ENCODE data around the gene ERV3-1.
A peak's percentile ranks its signal among the peaks of the same experiment; 100 is the strongest.
"Not testable (repeated sequence)": the region's sequence is repeated elsewhere in the genome, so short reads cannot be mapped to it uniquely, and the experiment has no call there.

The ERV3-1 gene

DNA sequence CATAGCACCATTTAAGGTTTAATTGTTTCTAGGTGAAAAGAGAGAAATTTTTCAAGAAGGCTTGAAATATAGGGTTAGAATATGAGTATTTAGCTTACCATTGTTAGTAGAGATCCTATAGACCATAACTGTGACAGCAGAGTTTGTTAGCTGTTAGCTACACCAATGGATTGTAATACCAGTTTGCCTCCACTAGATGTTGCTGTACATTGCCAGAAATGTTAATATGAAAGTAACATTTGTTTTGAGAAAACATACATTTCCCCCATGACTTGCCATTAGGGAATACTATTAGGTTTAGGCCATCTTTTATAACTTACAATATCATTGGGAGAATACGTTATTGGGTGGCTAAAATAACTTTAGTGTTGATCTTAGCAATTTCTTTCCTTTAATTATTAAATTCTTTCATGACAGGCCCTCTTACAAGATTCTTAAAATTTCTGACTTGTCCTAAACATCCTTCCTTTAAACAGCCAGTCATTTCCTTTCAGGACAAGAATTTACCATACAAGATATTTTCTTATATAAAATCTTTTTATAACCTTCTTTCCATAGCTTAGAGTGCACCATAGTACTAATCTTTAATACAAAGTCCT, 55.1 kb downstream of the ERV3-1 start:
- H3K27ac ChIP-seq = no peak overlapping the region
- TF ChIP-seq, protein P1, sequence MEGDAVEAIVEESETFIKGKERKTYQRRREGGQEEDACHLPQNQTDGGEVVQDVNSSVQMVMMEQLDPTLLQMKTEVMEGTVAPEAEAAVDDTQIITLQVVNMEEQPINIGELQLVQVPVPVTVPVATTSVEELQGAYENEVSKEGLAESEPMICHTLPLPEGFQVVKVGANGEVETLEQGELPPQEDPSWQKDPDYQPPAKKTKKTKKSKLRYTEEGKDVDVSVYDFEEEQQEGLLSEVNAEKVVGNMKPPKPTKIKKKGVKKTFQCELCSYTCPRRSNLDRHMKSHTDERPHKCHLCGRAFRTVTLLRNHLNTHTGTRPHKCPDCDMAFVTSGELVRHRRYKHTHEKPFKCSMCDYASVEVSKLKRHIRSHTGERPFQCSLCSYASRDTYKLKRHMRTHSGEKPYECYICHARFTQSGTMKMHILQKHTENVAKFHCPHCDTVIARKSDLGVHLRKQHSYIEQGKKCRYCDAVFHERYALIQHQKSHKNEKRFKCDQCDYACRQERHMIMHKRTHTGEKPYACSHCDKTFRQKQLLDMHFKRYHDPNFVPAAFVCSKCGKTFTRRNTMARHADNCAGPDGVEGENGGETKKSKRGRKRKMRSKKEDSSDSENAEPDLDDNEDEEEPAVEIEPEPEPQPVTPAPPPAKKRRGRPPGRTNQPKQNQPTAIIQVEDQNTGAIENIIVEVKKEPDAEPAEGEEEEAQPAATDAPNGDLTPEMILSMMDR (IDR thresholded peaks at IDR 0.05) = peak; percentile 81
- no peaks in the 10 kb centered on the region for H3K4me1 ChIP-seq (ENCODE audit: control insufficient read depth in 1 of 2, insufficient read depth in 1 of 2, low read depth in 1 of 2, low read length in 1 of 2)
- H3K4me3 ChIP-seq (ENCODE audit: low read depth in 1 of 2, low read length in 1 of 2) = no peak overlapping the region
- peaks cover 45% of the 10 kb centered on the region for H3K27me3 ChIP-seq
- H3K36me3 ChIP-seq = no peaks in the 10 kb centered on the region
- no peaks in the 10 kb centered on the region for H3K9me3 ChIP-seq

DNA sequence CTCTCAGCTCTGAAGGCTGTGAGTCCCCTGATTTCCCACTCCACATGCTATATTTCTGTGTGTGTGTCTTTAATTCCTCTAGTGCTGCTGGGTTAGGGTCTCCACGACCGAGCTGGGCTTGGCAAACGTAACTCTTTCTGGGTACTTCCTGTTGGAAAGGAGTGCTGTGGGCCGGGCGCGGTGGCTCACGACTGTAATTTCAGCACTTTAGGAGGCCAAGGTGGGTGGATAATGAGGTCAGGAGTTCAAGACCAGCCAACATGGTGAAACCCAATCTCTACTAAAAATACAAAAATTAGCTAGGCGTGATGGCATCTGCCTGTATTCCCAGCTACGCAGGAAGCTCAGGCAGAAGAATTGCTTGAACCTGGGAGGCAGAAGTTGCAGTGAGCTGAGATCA, 55.8 kb downstream of the ERV3-1 start:
- H3K36me3 ChIP-seq; H3K9me3 ChIP-seq; H3K4me1 ChIP-seq (ENCODE audit: control insufficient read depth in 1 of 2, insufficient read depth in 1 of 2, low read depth in 1 of 2, low read length in 1 of 2); H3K27ac ChIP-seq; H3K4me3 ChIP-seq (ENCODE audit: low read depth in 1 of 2, low read length in 1 of 2): not testable (repeated sequence)
- peaks cover 51% of the 10 kb centered on the region for H3K27me3 ChIP-seq

DNA sequence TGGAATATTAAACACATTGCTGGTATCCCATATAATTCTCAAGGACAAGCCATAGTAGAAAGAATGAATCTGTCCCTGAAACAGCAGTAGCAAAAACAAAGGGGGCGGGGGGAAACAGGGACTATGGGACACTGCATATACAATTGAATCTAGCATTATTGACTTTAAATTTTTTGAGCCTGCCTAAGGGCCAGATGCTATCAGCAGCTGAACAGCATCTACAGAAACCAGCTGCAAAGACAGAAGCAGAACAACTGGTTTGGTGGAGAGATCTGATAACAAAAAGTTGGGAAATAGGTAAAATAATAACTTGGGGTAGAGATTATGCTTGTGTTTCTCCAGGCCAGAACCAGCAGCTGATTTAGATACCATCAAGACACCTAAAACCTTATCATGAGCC, 57.7 kb downstream of the ERV3-1 start:
- not testable (repeated sequence) for H3K9me3 ChIP-seq; H3K4me3 ChIP-seq (ENCODE audit: low read depth in 1 of 2, low read length in 1 of 2); H3K36me3 ChIP-seq; H3K4me1 ChIP-seq (ENCODE audit: control insufficient read depth in 1 of 2, insufficient read depth in 1 of 2, low read depth in 1 of 2, low read length in 1 of 2); H3K27ac ChIP-seq
- peaks cover 68% of the 10 kb centered on the region for H3K27me3 ChIP-seq

DNA sequence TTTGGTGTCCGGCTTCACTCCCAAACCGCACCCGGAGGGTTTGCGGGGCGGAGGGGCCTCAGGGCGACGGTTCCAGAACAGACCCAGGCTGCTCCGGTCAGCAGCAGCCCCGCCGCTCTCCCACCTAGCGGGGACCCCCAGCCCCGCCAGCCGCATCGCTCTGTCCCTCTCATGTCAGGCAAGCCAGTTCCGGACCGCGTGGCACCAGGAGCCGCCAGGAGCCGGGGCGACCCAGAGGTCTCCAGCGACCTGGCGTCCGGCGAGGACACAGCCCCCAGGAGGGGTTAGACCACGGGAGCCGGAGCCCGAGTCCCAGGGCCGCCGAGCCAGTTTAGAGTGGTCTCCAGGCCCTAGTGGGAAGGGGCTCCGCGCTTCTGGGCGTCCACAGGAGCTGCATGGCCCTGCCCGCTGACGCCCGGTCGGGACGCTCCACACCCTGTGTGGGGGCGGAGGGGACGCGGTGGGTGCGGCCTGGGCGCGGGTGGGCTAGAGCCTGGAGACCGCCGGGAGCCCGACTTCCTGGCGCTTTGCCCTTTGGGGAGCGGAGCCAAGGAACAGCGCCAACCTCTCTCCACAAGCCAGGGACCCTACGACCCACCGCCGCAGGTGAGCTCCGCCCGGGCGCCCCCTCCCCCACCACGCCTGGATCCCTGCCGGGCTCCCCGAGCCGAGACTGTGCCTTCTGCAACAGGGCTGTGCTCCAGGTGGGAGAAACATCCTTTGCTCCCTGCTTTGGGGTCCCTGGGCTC, 59.1 kb downstream of the ERV3-1 start:
- Histone ChIP-seq H3K9me3 (no peaks in the 10 kb centered on the region), H3K27me3 (peaks cover 81% of the 10 kb centered on the region), H3K4me1 (ENCODE audit: control insufficient read depth in 1 of 2, insufficient read depth in 1 of 2, low read depth in 1 of 2, low read length in 1 of 2) (no peaks in the 10 kb centered on the region), H3K27ac (no peak overlapping the region), H3K4me3 (ENCODE audit: low read depth in 1 of 2, low read length in 1 of 2) (no peak overlapping the region), H3K36me3 (no peaks in the 10 kb centered on the region)
- TF ChIP-seq, protein P1 (IDR thresholded peaks at IDR 0.05) = no peak

DNA sequence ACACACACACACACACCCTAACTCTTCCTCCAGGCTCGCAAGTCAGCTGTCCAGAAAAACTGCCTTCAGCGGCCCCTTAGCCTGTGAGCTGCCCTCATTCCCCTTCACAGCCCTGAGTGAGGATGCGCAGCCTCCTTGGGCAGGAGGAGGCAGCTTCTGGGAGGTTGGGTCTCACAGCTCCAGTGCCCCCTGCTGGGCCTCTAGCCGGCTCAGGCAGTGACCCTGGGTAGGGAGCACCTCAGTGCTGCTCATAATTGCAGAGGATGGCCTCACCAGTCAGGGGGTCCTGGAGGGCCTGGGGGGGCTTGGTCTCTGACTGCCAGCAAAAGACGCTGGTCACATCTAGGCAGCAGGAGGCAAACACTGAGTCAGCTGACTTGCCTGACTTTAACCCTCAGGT, 59.7 kb downstream of the ERV3-1 start:
- Histone ChIP-seq H3K4me1 (ENCODE audit: control insufficient read depth in 1 of 2, insufficient read depth in 1 of 2, low read depth in 1 of 2, low read length in 1 of 2) (no peaks in the 10 kb centered on the region), H3K27me3 (peaks cover 88% of the 10 kb centered on the region), H3K27ac (no peak overlapping the region), H3K4me3 (ENCODE audit: low read depth in 1 of 2, low read length in 1 of 2) (no peak overlapping the region), H3K36me3 (no peaks in the 10 kb centered on the region), H3K9me3 (no peaks in the 10 kb centered on the region)
- TF ChIP-seq, protein P1 (IDR thresholded peaks at IDR 0.05) = no peak

DNA sequence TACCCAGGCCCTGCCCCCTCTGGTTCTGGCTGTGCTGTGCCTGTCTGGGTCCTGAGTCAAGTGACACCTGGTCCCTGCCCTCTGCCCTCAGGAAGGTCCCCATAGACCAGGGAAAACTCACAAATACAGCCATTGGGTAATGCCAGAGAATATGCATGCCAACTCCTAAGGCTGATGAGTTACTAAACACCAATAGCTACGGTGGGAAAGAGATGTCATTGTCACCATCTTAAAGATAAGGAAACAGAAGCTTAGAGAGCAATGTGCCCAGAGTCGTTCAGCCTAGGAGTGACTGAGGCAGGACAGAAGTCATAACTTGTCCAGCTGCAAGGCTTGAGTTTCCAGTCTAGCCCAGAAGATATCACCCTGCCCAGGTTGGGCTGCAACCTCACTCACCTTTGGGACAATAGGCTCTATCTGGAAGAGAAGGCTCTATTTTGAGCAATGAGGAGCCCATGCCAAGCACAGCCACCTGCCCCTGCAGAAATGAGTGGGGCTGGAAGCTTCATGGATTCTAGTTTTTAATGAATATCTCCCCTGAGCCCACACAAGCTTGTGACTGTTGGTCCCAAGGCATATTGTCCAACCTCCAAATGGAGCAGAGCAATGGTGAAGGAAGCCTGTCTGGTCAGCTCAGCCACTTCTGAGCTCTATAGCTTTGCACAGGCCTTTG, 60.8 kb downstream of the ERV3-1 start:
- Histone ChIP-seq H3K4me1 (ENCODE audit: control insufficient read depth in 1 of 2, insufficient read depth in 1 of 2, low read depth in 1 of 2, low read length in 1 of 2) (no peaks in the 10 kb centered on the region), H3K27ac (no peak overlapping the region), H3K36me3 (no peaks in the 10 kb centered on the region), H3K27me3 (peaks cover 92% of the 10 kb centered on the region), H3K9me3 (no peaks in the 10 kb centered on the region), H3K4me3 (ENCODE audit: low read depth in 1 of 2, low read length in 1 of 2) (no peak overlapping the region)
- TF ChIP-seq, protein P1 (IDR thresholded peaks at IDR 0.05) = no peak

DNA sequence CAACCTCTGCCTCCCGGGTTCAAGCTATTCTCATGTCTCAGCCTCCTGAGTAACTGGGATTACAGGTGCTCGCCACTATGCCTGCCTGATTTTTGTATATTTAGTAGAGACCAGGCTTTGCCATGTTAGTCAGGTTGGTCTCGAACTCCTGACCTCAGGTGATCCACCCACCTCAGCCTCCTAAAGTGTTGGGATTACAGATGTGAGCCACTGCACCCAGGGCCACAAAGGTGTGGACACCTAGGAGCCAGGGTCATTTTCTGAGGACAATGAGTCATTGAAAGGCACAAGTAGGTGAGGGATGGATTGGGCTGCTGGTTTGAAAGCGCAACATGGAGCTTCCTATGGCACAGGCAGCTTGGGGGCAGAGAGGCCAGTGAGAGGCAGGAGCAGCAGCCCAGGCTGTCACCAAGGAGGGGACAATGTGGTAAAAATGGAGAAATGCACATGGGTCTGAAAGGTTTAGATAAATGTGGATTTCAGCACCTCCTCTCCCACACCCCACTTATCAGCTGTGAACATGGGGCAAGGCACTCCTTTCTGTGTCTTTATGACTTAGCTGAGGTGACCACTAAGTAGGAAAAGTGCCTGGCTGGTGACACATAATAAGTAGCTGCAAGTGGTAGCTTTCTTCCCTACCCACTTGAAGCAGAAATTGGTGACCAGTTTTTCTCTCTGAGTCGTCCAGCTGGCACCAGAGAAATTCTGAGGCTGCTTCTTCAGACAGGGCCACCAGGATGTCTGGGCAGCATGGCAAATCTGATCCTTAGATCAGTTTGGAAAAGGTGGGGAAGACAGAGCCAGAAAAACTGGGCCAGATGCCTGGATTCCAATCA, 61.6 kb downstream of the ERV3-1 start:
- H3K27me3 ChIP-seq = peaks cover 85% of the 10 kb centered on the region
- H3K36me3 ChIP-seq; H3K9me3 ChIP-seq; H3K27ac ChIP-seq; H3K4me1 ChIP-seq (ENCODE audit: control insufficient read depth in 1 of 2, insufficient read depth in 1 of 2, low read depth in 1 of 2, low read length in 1 of 2); H3K4me3 ChIP-seq (ENCODE audit: low read depth in 1 of 2, low read length in 1 of 2): not testable (repeated sequence)
